NB4 (cell line): Measurements from ENCODE around the gene AQP3.

Experiments
- DNase-seq: peaks from one replicate; pipeline ENCODE4 v3.0.0; 2010; ENCODE audit warnings: low read depth
- H3K4me3 ChIP-seq: one replicate; pipeline ENCODE4 v1.5.1; 2011; ENCODE audit warnings: mild to moderate bottlenecking, low read depth, low read length, moderate library complexity
- MYC ChIP-seq: IDR thresholded peaks from 2 replicates; pipeline ENCODE4 v1.6.1; 2011; ENCODE audit warnings: low read depth, low read length
- POLR2A ChIP-seq: IDR thresholded peaks from 2 replicates; pipeline ENCODE4 v1.6.1; 2011; ENCODE audit warnings: mild to moderate bottlenecking; ENCODE audit not compliant: insufficient read length; ENCODE audit errors: extremely low read depth
- TF ChIP-seq, protein P1 (sequence below): IDR thresholded peaks from one replicate; pipeline ENCODE4 v1.5.1; 2012; ENCODE audit warnings: low read depth, low read length
- TF ChIP-seq, protein P2 (sequence below): IDR thresholded peaks from 2 replicates; pipeline ENCODE4 v1.6.1; 2011; ENCODE audit warnings: low read depth, low read length

The AQP3 gene

DNA sequence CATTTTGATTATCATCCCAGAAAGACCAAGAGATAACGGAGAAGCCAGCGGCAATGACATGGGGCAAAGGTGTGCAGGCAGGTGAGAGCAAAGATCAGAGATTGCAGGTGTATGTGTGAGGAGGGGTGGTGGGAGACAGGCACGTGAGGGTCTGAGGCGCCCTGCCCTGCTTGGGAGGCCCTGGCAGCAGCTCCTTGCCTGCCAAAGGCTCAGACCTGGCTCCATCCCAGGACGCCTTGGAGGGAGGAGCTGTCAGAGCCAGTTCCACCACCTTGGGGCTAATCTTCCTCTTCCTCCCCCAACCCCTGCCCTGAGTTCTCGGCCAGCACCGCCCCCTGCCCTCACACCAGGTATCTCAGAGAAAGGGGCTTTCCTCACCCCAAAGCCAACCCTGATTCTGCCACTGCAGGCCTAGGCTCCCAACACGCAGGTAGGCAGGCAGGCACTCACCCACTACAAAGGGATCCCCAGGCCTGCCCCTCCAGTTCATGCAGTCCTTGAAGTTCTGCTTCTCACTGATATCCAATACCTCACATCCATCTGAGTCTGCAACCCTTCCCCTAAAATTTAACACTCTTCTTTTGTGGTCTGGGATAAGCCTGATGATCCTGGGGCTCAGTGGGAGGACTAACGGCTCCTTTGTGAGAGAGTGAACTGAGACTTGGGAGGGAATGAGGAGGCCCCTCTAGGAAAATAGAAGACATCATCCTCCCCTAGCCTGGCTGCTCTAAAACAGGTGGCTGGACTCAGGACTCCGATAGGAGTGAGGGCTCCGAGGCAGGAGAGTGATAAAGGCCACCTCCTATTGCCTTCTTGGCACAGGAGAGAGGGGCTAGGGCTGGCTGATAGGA is 1.8 kb downstream of the AQP3 start:
- H3K4me3 ChIP-seq: no peak overlapping the region
- DNase-seq: no peak
- no peak for TF ChIP-seq MYC
- TF ChIP-seq, protein P1, sequence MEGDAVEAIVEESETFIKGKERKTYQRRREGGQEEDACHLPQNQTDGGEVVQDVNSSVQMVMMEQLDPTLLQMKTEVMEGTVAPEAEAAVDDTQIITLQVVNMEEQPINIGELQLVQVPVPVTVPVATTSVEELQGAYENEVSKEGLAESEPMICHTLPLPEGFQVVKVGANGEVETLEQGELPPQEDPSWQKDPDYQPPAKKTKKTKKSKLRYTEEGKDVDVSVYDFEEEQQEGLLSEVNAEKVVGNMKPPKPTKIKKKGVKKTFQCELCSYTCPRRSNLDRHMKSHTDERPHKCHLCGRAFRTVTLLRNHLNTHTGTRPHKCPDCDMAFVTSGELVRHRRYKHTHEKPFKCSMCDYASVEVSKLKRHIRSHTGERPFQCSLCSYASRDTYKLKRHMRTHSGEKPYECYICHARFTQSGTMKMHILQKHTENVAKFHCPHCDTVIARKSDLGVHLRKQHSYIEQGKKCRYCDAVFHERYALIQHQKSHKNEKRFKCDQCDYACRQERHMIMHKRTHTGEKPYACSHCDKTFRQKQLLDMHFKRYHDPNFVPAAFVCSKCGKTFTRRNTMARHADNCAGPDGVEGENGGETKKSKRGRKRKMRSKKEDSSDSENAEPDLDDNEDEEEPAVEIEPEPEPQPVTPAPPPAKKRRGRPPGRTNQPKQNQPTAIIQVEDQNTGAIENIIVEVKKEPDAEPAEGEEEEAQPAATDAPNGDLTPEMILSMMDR: no peak
- no peak for TF ChIP-seq POLR2A
- TF ChIP-seq, protein P2, sequence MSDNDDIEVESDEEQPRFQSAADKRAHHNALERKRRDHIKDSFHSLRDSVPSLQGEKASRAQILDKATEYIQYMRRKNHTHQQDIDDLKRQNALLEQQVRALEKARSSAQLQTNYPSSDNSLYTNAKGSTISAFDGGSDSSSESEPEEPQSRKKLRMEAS: no peak

DNA sequence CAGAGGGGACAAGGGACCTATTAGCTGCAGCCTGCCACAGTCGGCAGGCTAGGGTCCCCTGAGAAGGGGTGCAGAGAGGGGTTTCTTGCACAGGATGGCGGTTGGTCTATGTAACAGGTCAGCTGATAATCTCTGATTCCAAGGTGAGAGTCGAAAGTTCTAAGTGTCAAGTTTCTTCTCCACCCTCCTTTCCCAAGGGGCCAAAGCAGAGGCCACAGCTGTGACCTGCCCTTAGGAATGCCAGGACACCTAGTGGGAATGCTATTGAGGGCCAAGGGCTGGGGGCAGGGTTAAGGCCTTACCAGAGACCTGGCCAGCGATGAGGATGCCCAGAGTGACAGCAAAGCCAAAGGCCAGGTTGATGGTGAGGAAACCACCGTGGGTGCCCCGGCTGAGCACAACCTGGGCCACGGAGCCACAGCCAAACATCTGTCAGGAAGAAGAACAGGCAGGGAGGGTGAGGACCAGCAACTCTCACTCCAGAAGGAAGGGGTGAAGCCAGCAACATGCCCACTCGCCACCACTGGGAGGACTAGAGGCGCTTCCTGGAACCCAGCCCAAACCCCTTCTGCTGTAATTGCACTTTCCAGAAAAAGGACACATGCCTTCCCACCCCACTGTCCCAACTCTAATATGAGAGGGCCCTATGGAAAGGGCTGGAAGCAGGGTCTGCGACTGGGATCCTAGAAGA is 3.8 kb downstream of the AQP3 start:
- H3K4me3 ChIP-seq: no peak overlapping the region
- TF ChIP-seq MYC: no peak
- TF ChIP-seq, protein P2: no peak
- TF ChIP-seq, protein P1: no peak
- no peak for TF ChIP-seq POLR2A
- peak; percentile 33 for DNase-seq

DNA sequence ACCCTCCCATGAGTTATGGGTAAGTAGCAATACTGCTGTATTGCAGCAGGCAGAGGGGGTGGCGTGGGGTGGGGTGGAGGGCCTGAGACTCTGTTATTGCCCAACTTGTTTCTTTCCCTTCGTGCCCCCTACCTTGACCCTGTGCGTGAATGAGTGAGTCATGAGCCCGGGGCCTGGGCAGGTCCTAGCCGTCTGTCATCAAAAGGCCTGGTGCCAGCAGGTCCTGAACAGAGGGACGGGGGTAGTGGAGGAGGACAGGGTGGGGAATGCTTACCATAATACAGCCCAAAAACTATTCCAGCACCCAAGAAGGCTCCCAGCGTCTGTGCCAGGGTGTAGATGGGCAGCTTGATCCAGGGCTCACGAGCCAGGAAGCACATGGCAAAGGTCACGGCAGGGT is 4.3 kb downstream of the AQP3 start:
- TF ChIP-seq, protein P2: no peak; the same call in 1 of the 2 replicates
- TF ChIP-seq, protein P1: no peak
- no peak for TF ChIP-seq POLR2A
- TF ChIP-seq MYC: no peak
- no peak overlapping the region for H3K4me3 ChIP-seq
- peak; percentile 69 for DNase-seq

DNA sequence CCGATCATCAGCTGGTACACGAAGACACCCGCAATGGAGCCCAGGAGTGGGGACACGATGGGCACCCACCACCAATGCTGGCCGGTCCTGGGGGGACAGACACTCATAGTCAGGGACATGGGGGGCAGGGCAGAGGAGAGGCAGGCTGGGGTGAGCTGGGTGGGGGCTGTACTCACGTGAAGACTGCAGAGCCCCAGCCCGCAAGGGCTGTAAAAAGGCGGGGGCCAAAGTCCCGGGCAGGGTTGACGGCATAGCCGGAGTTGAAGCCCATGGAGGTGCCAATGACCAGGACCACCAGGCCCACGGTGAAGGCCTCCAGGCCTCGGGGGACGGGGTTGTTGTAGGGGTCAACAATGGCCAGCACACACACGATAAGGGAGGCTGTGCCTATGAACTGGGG is 5.3 kb downstream of the AQP3 start:
- TF ChIP-seq MYC: no peak
- TF ChIP-seq, protein P1: no peak
- TF ChIP-seq POLR2A: no peak
- TF ChIP-seq, protein P2: no peak
- H3K4me3 ChIP-seq: no peak overlapping the region
- no peak for DNase-seq

DNA sequence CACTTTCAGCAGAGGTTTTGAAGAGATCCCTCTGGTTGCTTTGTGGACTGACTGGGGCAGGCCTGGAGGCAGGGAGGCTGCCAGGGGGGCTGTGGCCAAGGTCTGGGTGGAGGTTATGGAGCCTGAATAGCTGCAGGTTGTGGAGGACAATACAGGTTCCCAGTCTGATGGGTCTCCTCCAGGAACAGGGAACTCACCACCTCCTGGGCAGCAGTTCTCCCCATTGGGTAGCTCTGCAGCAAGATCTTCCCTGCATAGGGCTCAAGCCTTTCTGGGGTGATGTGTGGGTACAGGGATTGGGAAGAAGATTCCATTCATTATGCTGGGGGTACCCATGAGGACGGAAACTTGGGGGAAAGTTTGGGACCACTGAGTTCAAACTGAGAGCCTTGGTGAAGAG is 6.8 kb downstream of the AQP3 start:
- no peak for TF ChIP-seq POLR2A
- no peak for DNase-seq
- no peak overlapping the region for H3K4me3 ChIP-seq

DNA sequence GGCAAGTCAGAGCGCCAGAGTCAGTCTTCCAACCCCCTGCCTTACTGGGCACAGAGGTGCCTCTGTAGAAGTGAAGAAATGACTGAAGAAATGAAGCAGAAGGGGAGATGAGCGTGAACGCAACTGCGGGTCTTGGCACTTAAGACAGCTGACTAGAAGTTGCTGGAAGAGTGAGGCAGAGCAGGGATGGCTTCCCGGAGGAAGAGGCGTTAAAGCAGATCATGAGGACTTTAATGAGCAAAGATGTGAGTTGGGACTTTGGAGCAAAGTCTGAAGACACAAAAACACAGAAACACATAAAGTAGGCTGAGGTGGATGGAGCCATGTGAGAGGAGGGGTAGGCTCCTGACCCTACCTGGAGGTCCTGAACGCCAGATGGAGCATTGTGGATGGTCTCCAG is 7.2 kb downstream of the AQP3 start:
- TF ChIP-seq, protein P1: no peak
- TF ChIP-seq MYC: no peak
- TF ChIP-seq, protein P2: no peak
- no peak for TF ChIP-seq POLR2A
- no peak for DNase-seq
- H3K4me3 ChIP-seq: no peak overlapping the region
